ENCODE data around the gene DPEP2.
A peak's percentile ranks its signal among the peaks of the same experiment; 100 is the strongest.

DNA sequence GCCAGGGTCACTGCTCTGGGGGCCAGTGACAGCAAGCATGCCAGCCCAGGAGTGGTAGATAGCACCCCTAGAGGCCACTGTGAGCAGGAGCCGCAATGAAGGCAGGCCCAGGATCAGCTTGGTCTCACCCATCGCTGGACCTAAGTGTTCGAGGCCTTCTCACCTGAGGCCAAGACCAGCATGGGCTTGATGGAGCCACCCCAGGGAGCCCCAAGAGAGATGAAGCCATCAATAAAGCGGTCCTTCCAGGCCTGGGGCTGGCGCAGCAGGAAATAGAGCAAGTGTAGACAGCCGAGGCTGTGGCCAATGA, 57.1 kb downstream of the DPEP2 start:
- TF ChIP-seq CREM (IDR thresholded peaks at IDR 0.05; ENCODE audit: low read depth): no peak
- TF ChIP-seq, protein P1, sequence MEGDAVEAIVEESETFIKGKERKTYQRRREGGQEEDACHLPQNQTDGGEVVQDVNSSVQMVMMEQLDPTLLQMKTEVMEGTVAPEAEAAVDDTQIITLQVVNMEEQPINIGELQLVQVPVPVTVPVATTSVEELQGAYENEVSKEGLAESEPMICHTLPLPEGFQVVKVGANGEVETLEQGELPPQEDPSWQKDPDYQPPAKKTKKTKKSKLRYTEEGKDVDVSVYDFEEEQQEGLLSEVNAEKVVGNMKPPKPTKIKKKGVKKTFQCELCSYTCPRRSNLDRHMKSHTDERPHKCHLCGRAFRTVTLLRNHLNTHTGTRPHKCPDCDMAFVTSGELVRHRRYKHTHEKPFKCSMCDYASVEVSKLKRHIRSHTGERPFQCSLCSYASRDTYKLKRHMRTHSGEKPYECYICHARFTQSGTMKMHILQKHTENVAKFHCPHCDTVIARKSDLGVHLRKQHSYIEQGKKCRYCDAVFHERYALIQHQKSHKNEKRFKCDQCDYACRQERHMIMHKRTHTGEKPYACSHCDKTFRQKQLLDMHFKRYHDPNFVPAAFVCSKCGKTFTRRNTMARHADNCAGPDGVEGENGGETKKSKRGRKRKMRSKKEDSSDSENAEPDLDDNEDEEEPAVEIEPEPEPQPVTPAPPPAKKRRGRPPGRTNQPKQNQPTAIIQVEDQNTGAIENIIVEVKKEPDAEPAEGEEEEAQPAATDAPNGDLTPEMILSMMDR (IDR thresholded peaks at IDR 0.05 in 2 of 3, conservative IDR thresholded peaks at IDR 0.05 in 1 of 3; ENCODE audit: control insufficient read depth in 2 of 3, extremely low read depth in 1 of 3, insufficient read depth in 1 of 3, low read depth in 3 of 3, low read length in 3 of 3): peak; percentile 67 to 87 (median 83)

All from GM12878 (cell line).